Pons (tissue), 1 donor: ENCODE results near the gene TMC6.
A peak's percentile ranks its signal among the peaks of the same experiment; 100 is the strongest.
"Not testable (repeated sequence)": the region's sequence is repeated elsewhere in the genome, so short reads cannot be mapped to it uniquely, and the experiment has no call there.

Experiments used
- DNase-seq: peaks from one replicate; pipeline ENCODE4 v3.0.0-alpha.2; 2016; ENCODE audit warnings: low spot score

TMC6 gene, protein sequence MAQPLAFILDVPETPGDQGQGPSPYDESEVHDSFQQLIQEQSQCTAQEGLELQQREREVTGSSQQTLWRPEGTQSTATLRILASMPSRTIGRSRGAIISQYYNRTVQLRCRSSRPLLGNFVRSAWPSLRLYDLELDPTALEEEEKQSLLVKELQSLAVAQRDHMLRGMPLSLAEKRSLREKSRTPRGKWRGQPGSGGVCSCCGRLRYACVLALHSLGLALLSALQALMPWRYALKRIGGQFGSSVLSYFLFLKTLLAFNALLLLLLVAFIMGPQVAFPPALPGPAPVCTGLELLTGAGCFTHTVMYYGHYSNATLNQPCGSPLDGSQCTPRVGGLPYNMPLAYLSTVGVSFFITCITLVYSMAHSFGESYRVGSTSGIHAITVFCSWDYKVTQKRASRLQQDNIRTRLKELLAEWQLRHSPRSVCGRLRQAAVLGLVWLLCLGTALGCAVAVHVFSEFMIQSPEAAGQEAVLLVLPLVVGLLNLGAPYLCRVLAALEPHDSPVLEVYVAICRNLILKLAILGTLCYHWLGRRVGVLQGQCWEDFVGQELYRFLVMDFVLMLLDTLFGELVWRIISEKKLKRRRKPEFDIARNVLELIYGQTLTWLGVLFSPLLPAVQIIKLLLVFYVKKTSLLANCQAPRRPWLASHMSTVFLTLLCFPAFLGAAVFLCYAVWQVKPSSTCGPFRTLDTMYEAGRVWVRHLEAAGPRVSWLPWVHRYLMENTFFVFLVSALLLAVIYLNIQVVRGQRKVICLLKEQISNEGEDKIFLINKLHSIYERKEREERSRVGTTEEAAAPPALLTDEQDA

GRCh38 chr17:78128551-78129350 lies at the start of gene TMC6:
Gene TMC6 (minus strand): TSS chr17:78128755. CDS start chr17:78126832, 1,923 bp downstream.
- DNase-seq = peak; percentile 67

DNA sequence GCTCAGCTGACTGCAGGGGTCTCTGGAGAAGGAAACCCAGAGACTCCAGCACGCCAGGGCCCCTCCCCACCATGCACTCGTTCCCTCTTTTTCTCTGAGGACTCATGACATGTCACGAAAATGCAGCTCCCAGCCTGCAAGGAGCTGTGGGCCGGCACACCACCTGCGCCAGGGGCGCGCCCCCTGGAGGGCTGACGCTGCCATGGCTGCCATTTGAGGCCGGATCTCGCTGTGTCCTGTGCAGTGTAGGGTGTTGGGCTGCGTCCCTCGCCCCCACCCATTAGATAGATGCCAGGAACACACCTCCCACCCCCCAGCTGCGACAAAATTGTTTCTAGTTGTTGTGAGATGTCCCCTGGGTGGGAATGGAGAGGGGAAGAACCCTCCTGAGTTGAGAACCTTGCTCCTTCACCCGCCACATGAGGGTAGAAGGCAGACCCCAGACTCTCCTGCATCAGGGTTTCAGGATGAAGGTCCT lies 48.0 kb upstream of the TMC6 start:
- DNase-seq = no peak

DNA sequence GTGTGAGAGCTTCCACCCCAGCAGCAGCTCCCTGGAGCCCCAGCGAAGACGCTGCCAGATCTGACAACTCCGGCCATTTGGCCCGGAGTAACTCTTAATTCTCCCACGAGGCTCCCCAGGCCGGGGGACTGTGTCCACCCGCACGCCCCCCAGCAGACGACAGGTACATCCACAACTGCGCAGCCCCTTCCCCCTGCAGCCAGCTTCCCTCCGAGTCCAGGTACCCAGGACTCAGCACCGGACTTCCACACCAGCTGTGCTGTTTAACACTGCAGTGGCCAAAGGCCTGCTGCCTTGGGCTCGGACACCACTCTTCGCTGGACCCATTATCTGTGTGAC lies 47.1 kb upstream of the TMC6 start:
- DNase-seq = no peak

DNA sequence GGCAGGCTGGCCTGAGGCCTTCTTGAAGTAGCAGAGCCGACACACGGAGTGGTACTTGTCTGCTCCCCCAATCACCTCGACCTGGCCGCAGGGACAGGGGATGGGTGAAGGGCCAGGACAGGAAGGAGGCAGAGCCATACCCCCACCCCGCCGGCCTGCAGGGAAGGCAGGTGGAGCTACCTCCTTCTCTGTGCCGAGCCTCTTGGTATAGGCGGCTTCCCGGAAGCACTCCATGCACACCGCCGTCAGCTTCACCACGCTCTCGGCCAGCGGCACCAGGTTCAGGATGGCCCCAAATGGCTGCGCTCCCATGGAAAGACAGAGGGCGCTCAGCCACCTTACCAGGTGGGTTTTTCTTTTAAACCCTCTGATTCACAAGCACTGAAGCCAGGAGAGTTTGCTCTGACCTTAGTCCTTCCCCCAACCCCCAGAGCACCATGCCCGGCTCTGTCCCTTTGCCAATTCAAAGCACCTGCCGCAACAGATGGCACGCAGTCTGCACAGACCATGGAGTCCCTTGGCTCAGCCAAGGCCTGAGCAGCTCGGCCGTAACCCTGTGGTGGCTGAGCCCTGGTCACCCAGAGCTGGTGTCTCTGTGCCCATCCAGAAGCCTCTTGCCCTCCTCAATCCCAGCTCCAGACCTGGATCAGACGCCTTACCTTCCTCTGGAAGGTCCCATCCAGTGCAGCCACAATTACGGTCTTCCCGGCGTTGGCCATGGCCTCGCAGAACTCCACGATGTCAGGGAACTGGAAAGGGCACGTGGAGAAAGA lies 46.5 kb upstream of the TMC6 start:
- DNase-seq = no peak

- DNase-seq = peak; percentile 90
These were observed 45.9 kb upstream of the TMC6 start for GRCh38 chr17:78174346-78174869.

DNA sequence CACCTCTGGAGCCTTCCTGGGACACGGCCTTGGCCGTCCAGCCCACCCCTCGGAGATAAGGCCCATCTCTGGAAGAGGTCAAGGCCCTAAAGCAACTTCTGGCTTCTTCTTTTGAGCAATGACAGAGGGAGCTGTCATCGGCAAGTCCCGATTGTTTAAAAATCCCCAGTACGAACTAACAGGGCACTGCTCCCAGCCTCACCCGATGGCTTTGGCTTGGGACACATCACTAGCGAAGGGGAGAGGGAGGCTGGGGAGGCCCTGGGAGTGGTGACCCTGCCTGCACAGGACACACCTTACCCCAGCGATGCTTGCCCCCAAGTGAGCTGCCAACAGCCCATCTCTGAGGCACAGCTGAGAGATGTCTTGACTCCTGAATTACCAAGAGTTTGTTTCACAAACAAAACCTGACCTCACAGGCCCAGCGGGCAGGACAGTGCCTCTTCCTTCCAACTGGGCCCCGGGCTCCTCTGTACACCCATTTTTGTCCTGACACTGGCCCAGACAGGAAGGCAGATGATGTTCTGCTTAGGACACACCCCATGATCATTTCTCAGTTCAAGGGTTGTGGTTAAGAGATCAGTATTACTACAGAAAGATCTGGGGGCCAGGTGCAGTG lies 44.7 kb upstream of the TMC6 start:
- DNase-seq = no peak

DNA sequence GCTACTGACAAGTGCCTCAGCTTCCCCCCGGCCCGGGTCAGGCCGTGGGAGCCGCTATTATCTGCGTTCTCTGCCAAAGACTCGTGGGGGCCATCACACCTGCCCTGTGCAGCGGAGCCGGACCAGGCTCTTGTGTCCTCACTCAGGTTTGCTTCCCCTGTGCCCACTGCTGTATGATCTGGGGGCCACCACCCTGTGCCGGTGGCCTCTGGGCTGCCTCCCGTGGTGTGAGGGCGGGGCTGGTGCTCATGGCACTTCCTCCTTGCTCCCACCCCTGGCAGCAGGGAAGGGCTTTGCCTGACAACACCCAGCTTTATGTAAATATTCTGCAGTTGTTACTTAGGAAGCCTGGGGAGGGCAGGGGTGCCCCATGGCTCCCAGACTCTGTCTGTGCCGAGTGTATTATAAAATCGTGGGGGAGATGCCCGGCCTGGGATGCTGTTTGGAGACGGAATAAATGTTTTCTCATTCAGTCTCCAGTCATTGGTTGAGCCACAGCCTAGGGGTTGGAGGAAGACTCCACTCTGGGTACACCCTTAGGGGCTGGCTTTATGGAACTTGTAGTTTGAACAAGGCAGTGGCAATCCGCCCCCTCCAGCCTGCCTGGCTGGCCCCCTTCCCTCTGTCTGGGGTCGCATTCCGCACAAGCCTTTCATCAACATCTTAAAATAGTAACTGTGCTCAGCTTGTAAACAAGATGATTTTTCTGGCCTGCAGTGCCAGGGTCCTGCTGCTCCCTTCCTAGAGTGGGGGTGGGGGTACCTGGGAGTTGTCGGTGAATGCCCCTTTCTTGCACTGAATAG lies 43.9 kb upstream of the TMC6 start:
- no peak for DNase-seq

DNA sequence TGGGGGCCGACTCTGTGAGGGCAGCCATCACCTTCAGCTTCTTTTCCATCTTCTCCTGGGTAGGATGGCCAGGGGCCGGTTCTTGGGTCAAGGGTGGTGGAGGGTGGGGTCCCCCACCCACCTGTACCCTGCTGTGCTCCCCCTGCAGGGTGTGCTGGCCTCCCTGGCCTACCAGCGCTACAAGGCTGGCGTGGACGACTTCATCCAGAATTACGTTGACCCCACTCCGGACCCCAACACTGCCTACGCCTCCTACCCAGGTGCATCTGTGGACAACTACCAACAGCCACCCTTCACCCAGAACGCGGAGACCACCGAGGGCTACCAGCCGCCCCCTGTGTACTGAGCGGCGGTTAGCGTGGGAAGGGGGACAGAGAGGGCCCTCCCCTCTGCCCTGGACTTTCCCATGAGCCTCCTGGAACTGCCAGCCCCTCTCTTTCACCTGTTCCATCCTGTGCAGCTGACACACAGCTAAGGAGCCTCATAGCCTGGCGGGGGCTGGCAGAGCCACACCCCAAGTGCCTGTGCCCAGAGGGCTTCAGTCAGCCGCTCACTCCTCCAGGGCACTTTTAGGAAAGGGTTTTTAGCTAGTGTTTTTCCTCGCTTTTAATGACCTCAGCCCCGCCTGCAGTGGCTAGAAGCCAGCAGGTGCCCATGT lies 43.2 kb upstream of the TMC6 start:
- DNase-seq = not testable (repeated sequence)

DNA sequence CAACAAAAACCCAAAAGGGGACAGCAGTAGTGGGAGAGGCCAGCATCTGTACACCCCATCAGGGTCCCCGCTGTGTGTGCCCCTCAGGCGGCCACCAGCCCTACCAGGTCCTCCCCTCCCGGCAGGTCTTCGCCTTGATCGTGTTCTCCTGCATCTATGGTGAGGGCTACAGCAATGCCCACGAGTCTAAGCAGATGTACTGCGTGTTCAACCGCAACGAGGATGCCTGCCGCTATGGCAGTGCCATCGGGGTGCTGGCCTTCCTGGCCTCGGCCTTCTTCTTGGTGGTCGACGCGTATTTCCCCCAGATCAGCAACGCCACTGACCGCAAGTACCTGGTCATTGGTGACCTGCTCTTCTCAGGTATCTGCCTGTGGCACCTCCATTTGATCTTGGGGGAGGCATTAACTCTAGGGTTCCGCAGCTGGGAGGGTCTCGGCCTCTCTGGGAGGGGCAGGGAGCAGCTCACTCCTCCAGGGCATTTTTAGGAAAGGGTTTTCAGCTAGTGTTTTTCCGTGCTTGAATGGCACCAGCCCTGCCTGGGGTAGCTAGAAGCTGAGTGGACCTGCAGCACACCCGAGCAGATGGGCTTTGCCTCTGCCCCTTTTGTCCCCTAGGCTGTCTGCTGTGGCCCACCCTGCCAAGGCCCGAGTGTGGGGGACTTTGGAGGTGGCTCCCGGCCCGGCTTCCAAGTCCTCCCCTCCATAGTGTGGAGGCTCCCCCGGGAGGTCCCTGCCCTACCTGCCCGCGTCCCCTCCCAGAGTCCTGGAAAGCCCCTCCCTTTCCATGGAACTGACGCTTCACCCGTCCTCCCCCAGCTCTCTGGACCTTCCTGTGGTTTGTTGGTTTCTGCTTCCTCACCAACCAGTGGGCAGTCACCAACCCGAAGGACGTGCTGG lies 42.4 kb upstream of the TMC6 start:
- DNase-seq = no peak

- peak; percentile 72 for DNase-seq
These were observed 40.6 kb upstream of the TMC6 start for GRCh38 chr17:78168903-78169793.

DNA sequence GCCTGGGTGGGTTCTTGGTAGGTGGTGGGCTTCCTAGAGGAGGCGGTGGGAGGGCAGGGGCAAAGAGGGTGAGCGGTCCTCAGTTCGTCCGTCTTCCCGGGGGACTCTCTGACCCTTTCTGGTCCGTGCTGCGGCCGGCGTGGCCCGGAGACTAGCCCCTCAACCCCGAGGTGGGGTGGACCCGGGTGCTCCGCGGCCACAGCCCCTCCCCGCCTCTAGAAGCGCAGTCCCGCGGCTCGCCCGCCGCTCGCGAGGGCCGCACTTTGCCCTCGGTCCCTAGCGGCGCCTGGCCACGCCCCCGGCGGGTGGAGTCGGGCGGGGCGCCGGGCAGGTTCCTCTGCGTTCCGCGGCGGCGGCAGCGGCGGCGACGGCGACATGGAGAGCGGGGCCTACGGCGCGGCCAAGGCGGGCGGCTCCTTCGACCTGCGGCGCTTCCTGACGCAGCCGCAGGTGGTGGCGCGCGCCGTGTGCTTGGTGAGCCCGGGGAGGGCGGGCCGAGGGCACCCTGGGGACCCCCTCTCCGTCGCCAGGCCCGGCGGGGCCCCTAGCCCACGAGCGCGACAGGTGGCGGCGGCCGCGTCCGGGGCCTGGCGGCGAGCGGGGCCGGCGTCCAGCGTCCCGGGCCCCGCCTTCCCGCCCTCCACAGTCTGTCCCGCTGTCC lies 39.8 kb upstream of the TMC6 start, which contains the start of gene SYNGR2:
TSS of gene SYNGR2 (plus strand) at position 340 of the 661 bp plus-strand sequence. CDS start at position 376, 36 bp downstream.
- DNase-seq = no peak

DNA sequence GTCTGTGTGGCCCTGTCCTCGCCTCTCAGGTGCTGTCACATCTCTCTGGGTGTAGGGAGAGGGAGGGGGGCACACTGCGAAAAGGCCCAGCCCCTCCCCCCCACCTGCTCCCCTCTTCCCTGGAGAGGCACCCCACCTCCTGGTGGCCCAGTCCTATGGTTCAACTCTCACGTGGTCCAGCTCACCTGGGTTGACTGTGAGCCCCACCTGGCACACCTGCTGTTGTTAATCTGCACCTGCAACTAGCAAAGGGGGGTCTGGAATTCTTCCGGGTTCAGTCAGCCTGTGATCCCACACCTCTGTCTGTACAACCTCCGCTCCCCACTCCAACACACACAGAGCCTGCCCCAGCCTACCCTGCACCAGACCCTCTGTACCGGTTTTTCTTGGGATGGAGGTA lies 37.9 kb upstream of the TMC6 start:
- no peak for DNase-seq

DNA sequence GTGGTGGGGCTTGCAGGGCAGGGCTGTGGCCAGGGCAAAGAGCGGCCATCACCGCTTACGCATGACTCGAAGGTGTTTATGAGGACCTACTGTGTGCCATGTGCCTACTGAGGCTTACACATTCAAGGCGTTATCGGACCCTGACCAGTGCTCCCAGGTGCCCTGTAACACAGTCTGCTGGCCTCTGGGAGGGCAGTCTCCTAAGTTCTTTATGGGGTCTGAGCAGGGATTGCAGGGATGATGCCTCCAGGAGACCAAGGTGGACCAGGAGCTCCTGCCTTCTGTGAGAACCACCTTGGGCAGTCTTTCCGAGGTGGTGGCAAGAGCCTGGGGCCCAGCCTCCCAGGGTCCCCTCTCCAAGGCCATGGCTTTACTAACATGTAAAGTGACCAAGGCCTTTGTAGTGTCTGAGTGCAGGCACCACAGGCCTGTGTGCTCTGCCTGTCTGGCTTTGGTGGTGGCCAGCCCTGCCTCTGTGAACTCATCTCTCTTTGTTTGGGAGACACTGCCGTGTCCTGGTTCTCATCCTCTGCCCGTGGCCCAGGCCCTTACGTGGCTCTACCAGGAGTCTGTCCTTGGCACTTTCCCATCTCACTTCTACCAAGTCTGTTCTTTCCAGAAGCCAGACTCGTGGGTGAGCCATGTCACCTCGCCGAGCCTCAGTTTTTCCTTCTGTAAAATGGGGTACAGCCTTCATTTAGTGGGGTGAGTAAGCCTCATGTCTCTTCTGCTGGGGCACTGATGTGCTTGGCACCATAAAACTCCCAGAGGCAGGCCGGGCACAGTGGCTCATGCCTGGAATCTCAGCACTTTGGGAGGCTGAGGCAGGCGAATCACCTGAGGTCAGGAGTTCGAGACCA lies 36.4 kb upstream of the TMC6 start:
- no peak for DNase-seq

DNA sequence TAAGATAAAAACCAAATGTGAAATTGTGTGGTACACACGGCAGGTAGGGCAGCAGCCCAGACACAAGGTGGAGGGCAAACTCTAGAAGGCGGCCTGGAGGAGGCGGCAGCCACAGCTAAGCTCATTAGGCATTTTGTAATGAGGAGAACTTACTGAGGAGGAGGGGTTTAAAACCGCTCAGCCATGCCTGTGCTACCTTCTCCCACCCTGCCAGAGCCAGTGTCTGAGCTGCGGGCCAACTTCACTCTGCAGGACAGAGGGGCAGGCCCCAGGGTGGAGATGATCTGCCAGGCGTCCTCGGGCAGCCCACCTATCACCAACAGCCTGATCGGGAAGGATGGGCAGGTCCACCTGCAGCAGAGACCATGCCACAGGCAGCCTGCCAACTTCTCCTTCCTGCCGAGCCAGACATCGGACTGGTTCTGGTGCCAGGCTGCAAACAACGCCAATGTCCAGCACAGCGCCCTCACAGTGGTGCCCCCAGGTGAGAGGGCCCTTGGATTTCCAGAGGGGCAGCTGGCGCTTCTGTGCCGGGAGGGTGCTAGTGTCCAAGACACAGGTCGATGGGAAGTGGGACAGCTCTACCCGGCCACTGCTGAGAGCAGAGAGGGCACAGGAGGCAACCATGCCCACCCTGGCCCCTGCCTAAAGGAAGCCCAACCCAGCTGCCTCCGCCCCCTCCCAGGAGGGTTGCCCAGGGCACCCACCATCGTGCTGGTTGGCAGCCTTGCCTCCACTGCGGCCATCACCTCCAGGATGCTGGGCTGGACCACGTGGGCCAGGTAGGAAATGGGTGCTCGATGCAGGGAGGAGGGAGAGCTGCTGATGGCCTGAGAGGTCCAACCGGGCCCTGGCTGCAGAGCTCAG lies 35.6 kb upstream of the TMC6 start:
- DNase-seq = no peak
